Transverse colon (tissue), 4 donors: Measurements from ENCODE around the gene KCNQ1OT1. TPM values are rescaled to one million over a fixed set of nuclear protein-coding genes. Genes with fewer than 3 reads are reported as not detected.
A peak's percentile ranks its signal among the peaks of the same experiment; 100 is the strongest.

Source experiments
- DNase-seq: peaks from one replicate; pipeline ENCODE4 v3.0.0-alpha.2; 2019
- H3K27ac ChIP-seq, 4 donors: fragments of 200-600 bp; sonication (generic); 2 replicates each; pipeline ENCODE4 v1.5.1; 2016 to 2018; ENCODE audit warnings: inconsistent platforms in 4 of 4
- H3K27me3 ChIP-seq: fragments of 200-600 bp; sonication (generic); 2 replicates; pipeline ENCODE4 v1.5.1; 2017; ENCODE audit warnings: inconsistent platforms
- H3K36me3 ChIP-seq, 4 donors: fragments of 200-600 bp; sonication (generic); 2 replicates each; pipeline ENCODE4 v1.5.1; 2017 to 2019; ENCODE audit warnings: inconsistent platforms in 4 of 4
- H3K4me1 ChIP-seq, 4 donors: fragments of 200-600 bp; sonication (generic); 2 replicates each; pipeline ENCODE4 v1.5.1; 2017 to 2020; ENCODE audit warnings: inconsistent platforms in 4 of 4
- H3K4me3 ChIP-seq, 4 donors: fragments of 200-600 bp; sonication (generic); 1 replicate in 1 of 4; 2 replicates in 3 of 4; pipeline versions ENCODE4 v1.5.1 to v1.6.1; 2017 to 2019; ENCODE audit warnings: inconsistent platforms in 4 of 4
- H3K9me3 ChIP-seq, 2 donors: fragments of 200-600 bp; sonication (generic); 2 replicates each; pipeline ENCODE4 v1.5.1; 2017 to 2019; ENCODE audit warnings: inconsistent platforms in 2 of 2
- EP300 ChIP-seq: sonication (generic); formaldehyde crosslinking; IDR thresholded peaks from one replicate; pipeline ENCODE4 v1.6.1; 2017; ENCODE audit warnings: antibody characterized with exemption, low read depth
- POLR2A ChIP-seq: fragments of 450-650 bp; IDR thresholded peaks from one replicate; pipeline ENCODE4 v1.6.1; 2016; ENCODE audit warnings: antibody characterized with exemption, mild to moderate bottlenecking, moderate library complexity
- POLR2AphosphoS5 ChIP-seq, 3 donors: sonication (generic); formaldehyde crosslinking; IDR thresholded peaks; one replicate each; pipeline ENCODE4 v1.6.1; 2016; ENCODE audit warnings: antibody characterized with exemption in 3 of 3
- WGBS, 2 donors: methylation state at CpG; one replicate each; pipeline ENCODE4 v1.1.5; 2018; ENCODE audit warnings: low coverage in 1 of 2; 5-methylcytosine and 5-hydroxymethylcytosine counted together
- in situ Hi-C, 4 donors: fragments of 200-750 bp; cut with MboI; loops; one replicate each; pipeline versions ENCODE4 v1.15.0 to v1.15.1; 2017; ENCODE audit warnings: low sequenced_read_pairs in 3 of 4, low pct_ligation_motif_present in 1 of 4, low pct_unique_long_range_greater_than_20kb in 1 of 4
- intact Hi-C: fragments of 100-400 bp; cut with DNase I; formaldehyde crosslinking; loops from one replicate; pipeline ENCODE4 v1.15.1; 2023; ENCODE audit warnings: low total_unique reads
- total RNA-seq, 4 donors: library from RNA; depleted of rRNA; stranded (reverse); fragments of >200 nt; gene quantifications; one replicate each; pipeline ENCODE4 v1.1.0, GENCODE V29; 2016
- TF ChIP-seq, protein P1 (sequence below), 5 experiments: fragments of 200-600 bp in 3 of 5; fragments of 450-650 bp in 2 of 5; sonication (generic) in 3 of 5; IDR thresholded peaks; 1 replicate in 2 of 5; 2 replicates in 3 of 5; pipeline ENCODE4 v1.5.1; 2016 to 2017; ENCODE audit warnings: antibody characterized with exemption in 5 of 5, inconsistent platforms in 3 of 5, mild to moderate bottlenecking in 2 of 5, moderate library complexity in 1 of 5

KCNQ1OT1 gene
- total RNA-seq, 4 donors from 2014 or later = 1.5 to 5.0 (median 1.9) TPM

DNA sequence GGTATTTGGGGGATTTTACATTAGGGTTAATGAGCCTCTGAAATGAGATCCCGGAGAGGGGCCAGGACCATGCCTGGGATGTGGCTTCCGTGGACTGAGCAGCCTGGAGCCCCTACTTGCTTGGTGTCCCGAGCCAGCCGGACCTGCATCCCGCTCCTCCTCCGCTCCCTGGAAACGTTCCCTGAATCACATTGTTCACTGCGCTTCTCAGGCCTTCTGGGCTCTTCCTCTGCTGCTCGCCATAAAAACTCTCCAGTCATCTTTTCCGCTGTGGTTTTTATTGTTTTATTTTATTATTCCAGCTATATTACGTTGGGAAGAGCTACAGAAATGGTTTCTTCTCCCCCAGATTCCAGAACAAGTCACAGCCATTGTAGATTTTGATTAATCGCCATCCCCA lies 13.3 kb upstream of the KCNQ1OT1 start:
- DNase-seq = no peak
- H3K36me3 ChIP-seq = no peaks in the 10 kb centered on the region
- no peak overlapping the region for H3K27ac ChIP-seq
- H3K4me3 ChIP-seq = no peak overlapping the region
- in situ Hi-C loops = no loop called here
- peaks cover 4 to 14% (median 5%) of the 10 kb centered on the region in 4 donors for H3K4me1 ChIP-seq
- intact Hi-C loops = no loop called here
- H3K27me3 ChIP-seq = no peaks in the 10 kb centered on the region
- TF ChIP-seq, protein P1, sequence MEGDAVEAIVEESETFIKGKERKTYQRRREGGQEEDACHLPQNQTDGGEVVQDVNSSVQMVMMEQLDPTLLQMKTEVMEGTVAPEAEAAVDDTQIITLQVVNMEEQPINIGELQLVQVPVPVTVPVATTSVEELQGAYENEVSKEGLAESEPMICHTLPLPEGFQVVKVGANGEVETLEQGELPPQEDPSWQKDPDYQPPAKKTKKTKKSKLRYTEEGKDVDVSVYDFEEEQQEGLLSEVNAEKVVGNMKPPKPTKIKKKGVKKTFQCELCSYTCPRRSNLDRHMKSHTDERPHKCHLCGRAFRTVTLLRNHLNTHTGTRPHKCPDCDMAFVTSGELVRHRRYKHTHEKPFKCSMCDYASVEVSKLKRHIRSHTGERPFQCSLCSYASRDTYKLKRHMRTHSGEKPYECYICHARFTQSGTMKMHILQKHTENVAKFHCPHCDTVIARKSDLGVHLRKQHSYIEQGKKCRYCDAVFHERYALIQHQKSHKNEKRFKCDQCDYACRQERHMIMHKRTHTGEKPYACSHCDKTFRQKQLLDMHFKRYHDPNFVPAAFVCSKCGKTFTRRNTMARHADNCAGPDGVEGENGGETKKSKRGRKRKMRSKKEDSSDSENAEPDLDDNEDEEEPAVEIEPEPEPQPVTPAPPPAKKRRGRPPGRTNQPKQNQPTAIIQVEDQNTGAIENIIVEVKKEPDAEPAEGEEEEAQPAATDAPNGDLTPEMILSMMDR (IDR thresholded peaks at IDR 0.05) = no peak
- TF ChIP-seq POLR2AphosphoS5 (IDR thresholded peaks at IDR 0.05) (no peak), EP300 (no peak), POLR2A (no peak)
- 52 to 57% methylated on average over 11 to 12 of the region's 12 CpGs for WGBS, 2 donors
- H3K9me3 ChIP-seq = no peaks in the 10 kb centered on the region

DNA sequence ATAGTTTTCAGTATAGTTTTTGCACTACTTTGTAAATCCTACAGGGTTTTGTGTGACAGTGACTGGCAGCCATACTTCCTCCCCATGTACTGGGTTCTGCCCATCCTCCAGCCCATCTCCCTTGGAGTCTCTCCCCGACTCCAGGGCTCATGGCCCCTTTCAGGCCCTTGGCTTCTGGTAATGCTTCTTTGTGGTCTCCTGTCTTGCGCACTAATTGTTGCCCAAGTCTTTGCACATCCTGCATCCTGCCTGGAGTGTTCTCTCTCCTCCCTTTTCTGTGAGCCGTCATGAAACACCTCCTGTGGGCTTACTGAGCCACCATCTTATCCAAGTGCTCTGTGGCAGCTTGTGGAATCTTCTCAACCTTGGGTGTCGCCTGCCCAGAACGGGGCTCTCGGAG lies 11.4 kb upstream of the KCNQ1OT1 start:
- WGBS, 2 donors = 95 to 100% methylated on average over 2 to 6 of the region's 6 CpGs
- no peaks in the 10 kb centered on the region for H3K9me3 ChIP-seq
- no peak for DNase-seq
- H3K27me3 ChIP-seq = no peaks in the 10 kb centered on the region
- no peak overlapping the region for H3K4me3 ChIP-seq
- intact Hi-C loops = no loop called here
- no peak for TF ChIP-seq EP300
- TF ChIP-seq, protein P1 (IDR thresholded peaks at IDR 0.05) = no peak
- no peak for TF ChIP-seq POLR2AphosphoS5 (IDR thresholded peaks at IDR 0.05)
- TF ChIP-seq POLR2A = no peak
- no peak overlapping the region for H3K27ac ChIP-seq
- in situ Hi-C loops = no loop called here
- no peaks in the 10 kb centered on the region for H3K36me3 ChIP-seq
- peaks cover 4 to 16% (median 5%) of the 10 kb centered on the region in 4 donors for H3K4me1 ChIP-seq

DNA sequence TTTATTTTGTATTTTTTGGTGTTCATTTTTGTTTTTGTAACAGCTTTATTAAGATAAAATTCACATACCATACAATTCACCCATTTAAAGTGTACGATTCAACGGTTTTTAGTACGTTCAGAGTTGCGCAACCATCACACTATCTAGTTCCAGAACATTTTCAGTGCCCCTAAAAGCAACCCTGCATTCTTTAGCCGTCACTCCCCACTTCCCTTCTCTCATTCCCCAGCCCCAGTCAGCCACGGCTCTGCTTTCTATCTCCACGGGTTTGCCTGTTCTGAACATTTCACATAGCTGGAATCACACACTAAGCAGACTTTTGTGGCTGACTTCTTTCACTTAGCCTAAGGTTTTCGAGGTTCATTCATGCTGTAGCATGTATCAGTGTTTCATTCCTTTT lies 9.6 kb upstream of the KCNQ1OT1 start:
- peaks cover 4 to 16% (median 5%) of the 10 kb centered on the region in 4 donors for H3K4me1 ChIP-seq
- no peak for DNase-seq
- peak overlapping the region; percentile 46 to 86 (median 76) for H3K27ac ChIP-seq
- WGBS, 2 donors = 59 to 66% methylated on average over 7 to 8 of the region's 8 CpGs
- no peak overlapping the region for H3K4me3 ChIP-seq
- no peaks in the 10 kb centered on the region for H3K27me3 ChIP-seq
- in situ Hi-C loops = no loop called here
- H3K9me3 ChIP-seq = no peaks in the 10 kb centered on the region
- intact Hi-C loops = loop anchor here (5.0 kb wide), 1 partner anchor 178 kb away; the partner anchor contains the start of gene CDKN1C
- peak in 2 of 3 donors; percentile 47 to 56 for TF ChIP-seq POLR2AphosphoS5 (IDR thresholded peaks at IDR 0.05)
- no peak for TF ChIP-seq POLR2A
- no peaks in the 10 kb centered on the region for H3K36me3 ChIP-seq

DNA sequence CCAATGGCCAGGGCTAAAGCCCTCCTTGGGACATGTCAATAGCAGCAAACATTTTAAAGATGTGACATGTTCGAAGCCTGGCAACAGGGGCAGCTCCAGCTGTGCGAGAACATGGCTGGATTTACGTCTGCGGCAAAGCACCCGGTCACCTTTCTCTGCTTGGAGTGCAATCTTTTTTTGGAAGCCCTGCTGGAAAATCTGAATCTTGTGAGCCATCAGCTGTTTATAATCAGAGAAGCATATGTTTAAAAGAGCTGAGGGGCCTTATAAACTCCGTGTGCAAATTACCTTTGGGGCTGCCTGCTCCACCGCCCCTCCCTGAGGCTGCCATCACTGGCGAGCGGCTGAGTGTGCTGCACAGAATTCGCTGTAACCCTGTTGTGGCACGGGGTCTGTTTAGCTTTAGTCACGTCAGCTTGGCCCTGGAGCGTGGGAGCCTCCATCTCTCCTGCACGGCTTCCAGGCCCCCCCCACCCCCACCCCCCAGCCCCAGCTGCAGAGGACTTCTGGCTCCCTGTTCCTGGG lies 9.0 kb upstream of the KCNQ1OT1 start:
- in situ Hi-C loops = no loop called here
- Histone ChIP-seq H3K4me1 (peaks cover 4 to 16% (median 5%) of the 10 kb centered on the region in 4 donors), H3K27ac (peak overlapping the region; percentile 46 to 86 (median 76)), H3K4me3 (no peak overlapping the region), H3K9me3 (no peaks in the 10 kb centered on the region), H3K36me3 (no peaks in the 10 kb centered on the region), H3K27me3 (no peaks in the 10 kb centered on the region)
- TF ChIP-seq EP300 = no peak
- peak in 1 of 3 donors; percentile 58 for TF ChIP-seq POLR2AphosphoS5 (IDR thresholded peaks at IDR 0.05)
- TF ChIP-seq POLR2A = no peak
- WGBS, 2 donors = 66% methylated on average over 14 of the region's 14 CpGs; no CpG with 5 or more reads in 1 of the 2 donors
- DNase-seq = no peak
- intact Hi-C loops = loop anchor here (5.0 kb wide), 1 partner anchor 178 kb away; the partner anchor contains the start of gene CDKN1C

DNA sequence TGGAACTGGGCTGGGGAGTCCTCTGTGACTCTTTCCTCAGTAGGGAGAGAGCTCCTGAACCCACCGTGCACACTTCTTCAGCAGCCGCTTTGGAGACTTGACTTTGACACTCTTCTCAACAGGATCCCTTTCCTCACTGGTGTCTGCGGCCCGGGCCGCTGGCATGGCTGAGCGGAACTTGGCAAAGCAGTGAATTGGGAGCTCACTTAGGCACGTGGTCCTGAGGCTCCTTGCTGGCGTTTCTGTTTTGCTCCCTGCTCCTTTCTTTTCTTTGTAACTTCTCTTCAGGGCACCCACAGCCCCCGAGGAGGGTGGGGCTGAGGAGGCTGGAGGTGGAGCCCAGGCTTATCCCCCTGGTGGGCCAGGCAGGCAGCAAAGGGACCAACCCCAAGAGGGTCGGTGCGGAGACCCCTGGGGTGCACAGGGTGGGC lies 8.4 kb upstream of the KCNQ1OT1 start:
- Histone ChIP-seq H3K27me3 (no peaks in the 10 kb centered on the region), H3K4me1 (peaks cover 4 to 15% (median 5%) of the 10 kb centered on the region in 4 donors), H3K36me3 (no peaks in the 10 kb centered on the region), H3K27ac (peak overlapping the region; percentile 46 to 86 (median 76)), H3K9me3 (no peaks in the 10 kb centered on the region), H3K4me3 (no peak overlapping the region)
- intact Hi-C loops (loop anchor here (5.0 kb wide), 1 partner anchor 179 kb away; the partner anchor contains the start of gene CDKN1C), in situ Hi-C loops (no loop called here)
- 69 to 92% methylated on average over 2 to 11 of the region's 11 CpGs for WGBS, 2 donors
- no peak for DNase-seq
- TF ChIP-seq, protein P1 (IDR thresholded peaks at IDR 0.05) = no peak
- no peak for TF ChIP-seq POLR2A
